Calu3 (cell line): ENCODE data around the gene RBM43. TPM values are rescaled to one million over a fixed set of nuclear protein-coding genes. Genes with fewer than 3 reads are reported as not detected.

Experiments used
- BruUV-seq: library from RNA; stranded (reverse); fragments of 400-500 nt; replicated peaks from 2 replicates; lab custom pipeline; 2021; lab: Mats Ljungman, UMichigan
- CTCF ChIA-PET: fragments of 300-600 bp; sonication (Branson Sonifier 250); formaldehyde crosslinking; loops from one replicate; lab custom pipeline; 2022; ENCODE audit warnings: antibody characterized with exemption; lab: Charles Lee
- DNase-seq: peaks from one replicate; pipeline ENCODE4 v3.0.0; 2022
- H3K27ac Mint-ChIP-seq: one replicate; pipeline ENCODE4 v1.8.0; 2022; ENCODE audit warnings: mixed read lengths; ENCODE audit not compliant: unreplicated experiment
- H3K27me3 Mint-ChIP-seq: one replicate; pipeline ENCODE4 v1.8.0; 2022; ENCODE audit warnings: mixed read lengths; ENCODE audit not compliant: unreplicated experiment
- H3K36me3 Mint-ChIP-seq: one replicate; pipeline ENCODE4 v1.8.0; 2022; ENCODE audit warnings: mild to moderate bottlenecking, moderate library complexity, mixed read lengths; ENCODE audit not compliant: insufficient read depth, unreplicated experiment
- H3K4me1 Mint-ChIP-seq: one replicate; pipeline ENCODE4 v1.8.0; 2022; ENCODE audit warnings: mild to moderate bottlenecking, low read depth, mixed read lengths; ENCODE audit not compliant: unreplicated experiment
- H3K4me3 Mint-ChIP-seq: one replicate; pipeline ENCODE4 v1.8.0; 2022; ENCODE audit warnings: mild to moderate bottlenecking, low read depth, moderate library complexity, mixed read lengths; ENCODE audit not compliant: unreplicated experiment
- H3K9me3 Mint-ChIP-seq: one replicate; pipeline ENCODE4 v1.8.0; 2022; ENCODE audit warnings: low read depth, mixed read lengths; ENCODE audit not compliant: unreplicated experiment
- intact Hi-C: fragments of 100-400 bp; cut with micrococcal nuclease; formaldehyde crosslinking; loops from one replicate; pipeline ENCODE4 v1.10.0; 2022; ENCODE audit not compliant: unreplicated experiment
- total RNA-seq: library from RNA; stranded (reverse); gene quantifications from 2 replicates; pipeline ENCODE4 v1.2.3, GENCODE V29; 2022
- TF ChIP-seq, protein P1 (sequence below): fragments of 200-600 bp; IDR thresholded peaks from one replicate; pipeline ENCODE4 v1.8.0; 2022; ENCODE audit warnings: antibody characterized with exemption; ENCODE audit not compliant: unreplicated experiment

Gene RBM43
- total RNA-seq, 1 experiment from 2014 or later, result 5.2 TPM

- CTCF ChIA-PET, result no interaction called here
- Mint-ChIP-seq H3K27me3 (no peaks in the 10 kb centered on the region), H3K9me3 (peaks cover 2% of the 10 kb centered on the region), H3K4me1 (peaks cover 14% of the 10 kb centered on the region), H3K36me3 (peaks cover 19% of the 10 kb centered on the region), H3K27ac (peak overlapping the region; percentile 56), H3K4me3 (peak overlapping the region; percentile 76)
- TF ChIP-seq, protein P1, sequence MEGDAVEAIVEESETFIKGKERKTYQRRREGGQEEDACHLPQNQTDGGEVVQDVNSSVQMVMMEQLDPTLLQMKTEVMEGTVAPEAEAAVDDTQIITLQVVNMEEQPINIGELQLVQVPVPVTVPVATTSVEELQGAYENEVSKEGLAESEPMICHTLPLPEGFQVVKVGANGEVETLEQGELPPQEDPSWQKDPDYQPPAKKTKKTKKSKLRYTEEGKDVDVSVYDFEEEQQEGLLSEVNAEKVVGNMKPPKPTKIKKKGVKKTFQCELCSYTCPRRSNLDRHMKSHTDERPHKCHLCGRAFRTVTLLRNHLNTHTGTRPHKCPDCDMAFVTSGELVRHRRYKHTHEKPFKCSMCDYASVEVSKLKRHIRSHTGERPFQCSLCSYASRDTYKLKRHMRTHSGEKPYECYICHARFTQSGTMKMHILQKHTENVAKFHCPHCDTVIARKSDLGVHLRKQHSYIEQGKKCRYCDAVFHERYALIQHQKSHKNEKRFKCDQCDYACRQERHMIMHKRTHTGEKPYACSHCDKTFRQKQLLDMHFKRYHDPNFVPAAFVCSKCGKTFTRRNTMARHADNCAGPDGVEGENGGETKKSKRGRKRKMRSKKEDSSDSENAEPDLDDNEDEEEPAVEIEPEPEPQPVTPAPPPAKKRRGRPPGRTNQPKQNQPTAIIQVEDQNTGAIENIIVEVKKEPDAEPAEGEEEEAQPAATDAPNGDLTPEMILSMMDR, result no peak
- intact Hi-C loops, result loop anchor here (5.0 kb wide), 1 partner anchor 150 kb away; no protein-coding TSS in a partner anchor
- BruUV-seq, result no TSS peak
- DNase-seq, result no peak
Measured at GRCh38 chr2:151262629-151263028, 966 bp upstream of the RBM43 start.

- intact Hi-C loops, result loop anchor here (5.0 kb wide), 1 partner anchor 150 kb away; no protein-coding TSS in a partner anchor
Measured at GRCh38 chr2:151261977-151262291, 271 bp upstream of the RBM43 start.

DNA sequence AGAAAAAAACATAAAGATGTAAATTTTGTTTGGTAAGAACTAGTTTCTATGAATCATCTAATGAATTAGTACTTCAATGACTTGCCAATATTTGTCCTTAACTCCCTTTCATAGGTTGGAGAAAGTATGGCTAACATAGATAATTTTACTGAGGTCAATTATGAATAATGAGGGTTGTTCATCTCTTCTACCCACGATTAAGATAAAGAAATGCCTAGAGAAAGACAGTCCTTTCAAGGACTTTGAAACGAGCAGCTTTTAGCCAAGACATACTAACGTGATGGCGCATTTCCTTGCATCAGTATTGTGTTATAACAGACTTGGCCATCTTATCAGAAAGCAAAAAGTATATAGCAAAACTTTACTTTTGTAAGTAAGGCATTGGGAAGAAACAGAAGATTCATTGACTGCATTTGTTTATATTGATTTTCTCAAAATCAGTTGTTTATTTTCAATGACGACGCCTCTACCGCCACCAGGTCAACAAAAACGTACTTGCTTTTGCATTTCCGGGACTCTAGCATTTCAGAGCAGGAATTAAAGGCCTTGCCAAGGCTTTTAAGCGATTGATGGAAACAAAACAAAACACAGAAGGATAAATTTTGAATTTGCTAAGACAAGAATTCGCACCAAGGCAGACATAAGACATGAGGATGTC, 961 bp downstream of the RBM43 start:
- intact Hi-C loops, result loop anchor here (5.0 kb wide), 1 partner anchor 152 kb away; no protein-coding TSS in a partner anchor
- BruUV-seq, result TSS peak; percentile 67
- TF ChIP-seq, protein P1, result no peak
- H3K27me3 Mint-ChIP-seq, result no peaks in the 10 kb centered on the region
- H3K36me3 Mint-ChIP-seq, result peaks cover 19% of the 10 kb centered on the region
- H3K9me3 Mint-ChIP-seq, result no peaks in the 10 kb centered on the region
- peak overlapping the region; percentile 76 for H3K4me3 Mint-ChIP-seq
- DNase-seq, result no peak
- H3K4me1 Mint-ChIP-seq, result peaks cover 14% of the 10 kb centered on the region
- peak overlapping the region; percentile 56 for H3K27ac Mint-ChIP-seq
- CTCF ChIA-PET, result no interaction called here

More at GRCh38 chr2:151261977-151262291, 271 bp upstream of the RBM43 start:
- TF ChIP-seq, protein P1, result no peak
- H3K27me3 Mint-ChIP-seq, result no peaks in the 10 kb centered on the region
- BruUV-seq, result no TSS peak
- H3K36me3 Mint-ChIP-seq, result peaks cover 19% of the 10 kb centered on the region
- peak overlapping the region; percentile 76 for H3K4me3 Mint-ChIP-seq
- CTCF ChIA-PET, result interaction anchor here (0.6 kb wide), 2 partner anchors 51 to 1172 kb away, joined by 3 to 5 read pairs; no protein-coding TSS in a partner anchor
- H3K4me1 Mint-ChIP-seq, result peaks cover 14% of the 10 kb centered on the region
- H3K27ac Mint-ChIP-seq, result peak overlapping the region; percentile 56
- peaks cover 2% of the 10 kb centered on the region for H3K9me3 Mint-ChIP-seq
- DNase-seq, result no peak

GRCh38 chr2:151258121-151258520, 3.5 kb downstream of the RBM43 start:
- no peak overlapping the region for H3K4me3 Mint-ChIP-seq

More at GRCh38 chr2:151258121-151258520, 3.5 kb downstream of the RBM43 start:
- peaks cover 19% of the 10 kb centered on the region for H3K36me3 Mint-ChIP-seq
- no TSS peak for BruUV-seq
- H3K27ac Mint-ChIP-seq, result no peak overlapping the region
- intact Hi-C loops, result no loop called here
- H3K9me3 Mint-ChIP-seq, result no peaks in the 10 kb centered on the region
- H3K27me3 Mint-ChIP-seq, result no peaks in the 10 kb centered on the region
- TF ChIP-seq, protein P1, result no peak
- H3K4me1 Mint-ChIP-seq, result no peaks in the 10 kb centered on the region
- no peak for DNase-seq
- CTCF ChIA-PET, result interaction anchor here (0.6 kb wide), 1 partner anchor 511 kb away, joined by 4 read pairs; no protein-coding TSS in a partner anchor
